SKM-1 treated with dmso at 0.1 percent for 144 hours (cell line): ENCODE data around the gene SLC43A3.
"Not testable (repeated sequence)": the region's sequence is repeated elsewhere in the genome, so short reads cannot be mapped to it uniquely, and the experiment has no call there.

Source experiments
- DNase-seq: peaks from one replicate; lab custom pipeline; 2025; ENCODE audit not compliant: unreplicated experiment; lab: John Stamatoyannopoulos, UW

SLC43A3 gene

DNA sequence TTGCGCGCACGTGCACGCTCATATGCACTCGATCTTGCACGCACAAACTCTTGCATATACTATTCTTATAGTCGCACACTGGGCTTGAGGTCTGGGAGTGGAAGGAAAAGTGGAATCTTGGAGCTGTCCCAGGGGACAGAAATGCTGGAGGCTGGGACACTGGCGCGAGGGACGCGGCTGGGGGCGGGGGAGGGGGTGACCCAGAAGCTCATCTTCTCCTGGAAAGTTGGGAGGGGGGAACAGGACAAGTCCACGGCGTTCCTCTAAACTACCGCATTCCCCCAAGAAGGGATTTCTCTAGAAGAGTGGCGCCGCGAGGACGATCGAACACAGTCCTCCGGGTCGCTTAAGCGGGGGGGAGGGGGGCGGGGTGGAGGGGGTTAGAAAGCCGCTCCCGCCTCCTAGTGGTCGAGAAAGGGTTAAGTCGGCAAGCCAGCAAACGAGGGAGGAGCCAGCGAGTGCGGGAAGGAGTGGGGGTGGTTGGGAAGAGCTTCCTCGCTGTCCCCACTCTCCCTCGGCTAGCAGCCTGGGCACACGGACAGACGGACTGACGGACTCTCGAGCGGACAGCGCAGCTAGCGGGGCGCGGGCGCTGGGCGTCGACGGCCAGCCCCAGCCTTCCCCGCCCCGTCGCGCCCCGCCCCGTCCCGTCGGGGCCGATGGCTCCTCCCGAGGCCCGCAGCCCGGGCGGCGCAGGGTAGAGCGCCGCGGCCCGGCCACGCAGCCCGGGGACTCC is 33.3 kb upstream of the SLC43A3 start, which contains the start of gene RTN4RL2:
RTN4RL2 (plus strand) TSS at position 507 of the 736 bp plus-strand sequence. CDS start 338 bp downstream, outside the sequence.
- peak; percentile 45 for DNase-seq

DNA sequence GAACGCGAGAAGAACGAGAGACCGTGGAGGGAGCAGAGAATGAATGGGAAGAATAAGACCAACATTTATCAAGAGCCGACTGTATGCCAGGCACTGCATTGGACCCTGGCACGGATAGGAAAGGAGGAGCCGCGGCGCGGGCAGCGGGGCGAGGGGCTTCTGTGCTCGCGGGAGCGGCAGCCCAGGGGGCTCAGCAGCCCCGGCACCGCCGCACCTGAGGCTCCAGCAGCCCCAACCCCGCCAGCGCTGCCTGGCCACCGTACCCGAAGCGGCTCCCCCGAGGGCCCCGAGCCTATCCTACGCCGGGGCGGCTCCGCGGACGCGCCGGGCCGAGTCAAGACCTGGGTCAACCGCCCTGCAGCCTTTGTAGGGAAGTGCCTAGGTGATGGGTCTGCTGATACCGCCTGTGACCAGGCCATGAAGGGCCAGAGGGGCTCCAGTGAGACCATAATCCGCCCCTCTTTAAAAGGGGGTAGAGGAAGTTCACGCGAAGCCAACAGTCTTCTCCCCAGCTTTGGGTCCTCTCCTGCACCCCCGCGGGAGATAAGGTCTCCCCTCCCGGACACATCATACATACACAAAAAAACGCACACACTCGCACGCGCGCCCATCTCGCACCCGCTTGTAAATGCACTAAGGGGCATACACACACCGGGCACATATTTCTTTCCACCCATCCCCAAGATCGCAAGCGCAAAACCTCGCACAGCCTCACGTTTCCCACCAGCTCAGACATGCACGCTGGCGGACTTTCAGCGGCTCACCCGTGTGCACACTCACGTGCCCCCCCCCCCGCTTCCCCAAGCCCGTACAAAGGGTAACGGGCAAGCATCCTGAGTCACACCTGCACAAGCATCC is 32.5 kb upstream of the SLC43A3 start:
- DNase-seq, result no peak

DNA sequence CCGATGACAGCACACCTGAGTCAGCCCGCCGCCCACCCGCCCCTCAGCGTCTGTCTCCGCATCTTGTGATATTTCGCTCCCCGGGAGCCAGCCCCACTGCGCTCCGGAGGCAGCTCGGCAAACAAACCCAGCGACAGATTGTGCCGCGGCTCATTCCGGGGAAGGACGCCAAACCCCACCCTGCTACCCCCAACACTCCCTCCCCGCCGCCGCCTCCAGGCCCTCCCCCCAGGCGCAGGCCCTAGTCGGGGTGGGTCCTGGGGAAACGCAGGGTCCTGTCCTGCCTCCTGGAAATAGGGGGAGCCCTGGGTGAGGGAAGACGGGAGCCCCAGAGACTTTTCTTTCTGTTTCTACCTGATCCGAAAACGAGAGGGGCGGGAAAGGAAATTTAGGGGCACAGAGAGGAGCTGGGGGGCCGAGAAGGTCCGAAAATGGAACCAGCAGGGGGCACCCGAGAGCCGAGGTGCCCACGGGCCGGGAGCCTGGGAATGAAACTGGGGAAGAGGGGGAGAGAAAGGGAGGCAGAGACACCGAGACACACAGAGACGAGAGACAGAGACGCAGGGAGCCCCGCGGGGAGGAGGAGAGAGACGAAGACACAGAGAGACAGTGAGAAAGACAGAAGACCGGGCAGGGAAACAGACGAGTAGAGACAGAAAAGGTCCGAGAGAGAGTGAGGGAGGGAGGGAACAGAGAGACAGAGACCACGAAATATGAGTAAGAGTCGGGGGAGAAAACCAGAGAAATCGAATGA is 31.7 kb upstream of the SLC43A3 start:
- peak; percentile 20 for DNase-seq

DNA sequence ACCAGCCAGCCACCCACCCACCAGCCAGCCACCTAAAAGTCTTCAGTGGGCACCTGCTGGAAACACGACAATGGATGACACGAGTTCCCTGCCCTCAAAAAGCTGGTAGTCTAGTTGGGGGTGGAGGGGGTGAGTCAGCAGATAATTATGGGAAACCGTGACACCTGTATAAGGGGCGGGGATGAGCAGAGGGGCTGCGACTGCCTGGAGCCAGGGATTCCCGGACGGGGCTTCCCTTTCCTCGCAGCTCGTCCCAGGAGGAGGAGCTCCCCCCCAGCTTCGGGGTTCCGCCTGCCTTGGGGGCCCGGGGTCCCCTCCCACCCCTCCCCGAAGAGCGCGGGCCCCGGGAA is 31.1 kb upstream of the SLC43A3 start:
- no peak for DNase-seq

DNA sequence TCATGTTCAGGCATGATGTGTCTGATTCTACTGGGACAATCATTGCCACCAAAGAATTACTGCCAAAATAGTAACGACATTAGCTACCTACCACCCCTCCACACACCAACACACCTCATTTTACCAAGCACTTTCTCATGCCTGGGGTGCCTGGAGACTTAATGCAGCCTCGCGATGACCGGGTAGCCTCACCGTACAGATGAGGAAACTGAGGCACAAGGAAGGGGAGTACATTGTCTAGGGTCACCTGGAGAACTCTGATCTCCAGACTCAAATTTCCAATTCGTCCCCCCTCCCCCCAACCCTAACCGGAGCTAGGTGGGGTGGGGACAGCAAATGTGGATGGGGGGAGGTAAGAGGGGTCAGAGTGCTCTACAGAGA is 30.7 kb upstream of the SLC43A3 start:
- DNase-seq, result no peak

DNA sequence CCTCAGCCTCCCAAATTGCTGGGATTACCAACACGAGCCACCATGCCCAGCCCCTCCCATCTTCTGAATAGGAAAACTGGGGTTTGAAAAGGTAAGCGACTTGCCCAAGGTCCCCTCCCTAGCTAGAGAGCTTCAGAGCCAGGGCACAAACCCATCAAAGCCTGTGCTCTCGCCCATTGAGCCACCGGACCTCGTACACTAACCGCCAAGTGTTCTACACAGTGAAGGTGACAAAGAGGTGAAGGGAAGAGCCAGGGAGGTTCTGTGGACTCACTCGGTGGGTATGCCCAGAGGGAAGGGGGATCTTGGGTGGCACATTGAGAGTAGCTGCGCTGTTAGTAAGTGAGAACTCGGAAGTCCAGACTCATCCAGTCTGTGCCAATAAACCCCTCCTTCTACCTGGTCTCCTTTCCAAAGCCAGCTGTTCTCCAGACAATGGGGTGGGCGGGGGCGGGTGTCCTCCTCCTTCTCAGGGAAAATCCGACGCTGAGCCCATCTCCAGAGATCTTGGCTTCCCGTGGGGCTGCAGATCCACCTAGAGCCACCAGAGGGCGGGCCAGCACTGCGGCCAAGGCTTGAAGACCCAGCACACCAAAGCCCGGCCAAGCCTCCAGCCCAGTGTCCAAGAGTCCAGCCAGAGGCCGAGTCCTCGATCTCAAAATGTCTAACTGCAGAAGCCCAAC is 30.2 kb upstream of the SLC43A3 start:
- peak; percentile 63 for DNase-seq

DNA sequence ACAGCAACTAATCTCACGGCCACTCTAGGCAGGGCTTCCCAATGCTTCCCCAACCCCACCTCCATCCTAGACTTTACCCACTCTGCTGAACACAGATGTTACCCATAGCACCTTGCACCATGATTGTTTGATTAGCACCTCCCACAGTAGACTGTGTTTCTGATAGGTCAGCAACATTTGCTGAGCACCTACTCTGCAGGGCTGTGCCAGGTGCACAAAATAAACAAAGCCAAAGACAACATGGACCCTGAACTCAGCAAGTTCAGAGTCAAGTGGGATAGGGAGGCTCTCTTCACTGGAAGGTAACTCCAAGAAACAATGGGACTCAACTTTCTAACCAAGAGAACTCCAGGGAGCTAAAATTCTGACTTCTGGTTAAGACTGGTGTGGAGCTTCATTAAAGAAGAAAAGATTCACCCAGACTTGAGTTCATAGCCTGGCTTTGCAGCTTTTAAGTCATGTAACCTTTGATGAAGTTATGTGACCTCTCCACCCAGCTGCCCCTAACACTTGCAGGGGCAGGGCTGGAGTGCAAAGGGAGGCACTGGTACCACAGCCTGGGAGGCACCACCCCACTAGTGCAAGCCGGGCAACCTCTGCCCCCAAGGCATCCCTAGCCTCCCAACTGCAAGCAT is 26.7 kb upstream of the SLC43A3 start:
- DNase-seq, result no peak

DNA sequence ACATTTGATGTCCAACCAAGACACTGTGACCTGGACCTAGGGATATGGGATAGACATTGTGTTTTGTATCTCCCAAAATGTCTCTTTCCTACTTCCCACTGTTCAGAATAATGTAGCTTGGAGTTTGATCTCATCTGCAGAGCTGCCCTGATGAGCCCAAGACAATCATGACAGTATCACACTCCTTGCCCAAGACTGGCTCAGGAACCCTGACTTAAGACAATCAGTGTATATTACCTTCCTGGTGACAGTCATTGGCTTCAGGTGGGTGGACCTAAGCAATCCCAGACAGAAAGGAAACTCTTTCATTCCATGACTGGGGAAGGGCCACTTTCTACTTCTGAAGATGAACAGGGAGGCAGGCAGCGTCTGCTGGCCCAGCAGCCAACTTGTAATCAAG is 19.1 kb upstream of the SLC43A3 start:
- DNase-seq, result no peak

DNA sequence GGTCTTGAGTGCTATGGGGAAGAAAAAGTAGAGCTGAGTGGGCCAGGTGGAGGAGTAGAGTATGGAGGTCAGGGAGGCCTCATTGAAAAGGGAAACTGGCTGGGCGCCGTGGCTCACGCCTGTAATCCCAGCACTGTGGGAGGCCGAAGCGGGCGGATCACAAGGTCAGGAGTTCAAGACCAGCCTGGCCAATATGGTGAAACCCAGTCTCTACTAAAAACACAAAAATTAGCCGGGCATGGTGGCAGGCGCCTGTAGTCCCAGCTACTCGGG is 18.1 kb upstream of the SLC43A3 start:
- DNase-seq, result not testable (repeated sequence)

DNA sequence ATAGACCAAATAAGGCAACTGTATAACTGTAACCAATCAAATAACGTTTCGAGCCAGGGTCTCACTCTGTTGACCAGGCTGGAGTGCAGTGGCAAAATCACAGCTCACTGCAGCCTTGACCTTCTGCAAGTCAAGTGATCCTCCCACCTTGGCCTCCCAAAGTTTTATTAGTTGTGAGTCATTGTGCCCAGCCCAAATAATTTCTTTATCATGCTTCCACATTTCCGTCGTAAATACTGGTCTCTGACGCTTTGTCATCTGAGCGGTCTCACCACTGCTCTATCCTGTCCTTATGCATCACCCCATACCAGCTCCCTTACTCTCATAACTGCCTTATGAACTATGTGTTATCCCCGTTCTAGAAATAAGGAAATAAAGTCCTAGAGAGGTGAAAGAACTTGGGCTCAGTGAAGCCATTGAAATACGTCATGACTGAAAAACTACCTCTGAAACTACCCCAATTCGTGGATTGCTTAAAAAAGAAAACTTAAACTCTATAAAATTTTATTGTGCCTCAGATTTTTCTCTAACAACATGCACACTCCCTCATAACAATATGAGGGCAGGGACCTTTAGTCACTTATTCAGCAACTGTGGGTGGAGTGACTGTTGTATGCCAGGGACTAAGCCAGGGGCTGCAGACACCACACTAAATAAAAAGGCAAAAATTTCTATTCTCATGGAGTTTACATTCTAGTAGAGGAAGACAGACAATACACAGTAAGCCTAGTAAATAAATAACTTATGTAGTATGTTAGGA is 17.6 kb upstream of the SLC43A3 start:
- DNase-seq, result no peak

DNA sequence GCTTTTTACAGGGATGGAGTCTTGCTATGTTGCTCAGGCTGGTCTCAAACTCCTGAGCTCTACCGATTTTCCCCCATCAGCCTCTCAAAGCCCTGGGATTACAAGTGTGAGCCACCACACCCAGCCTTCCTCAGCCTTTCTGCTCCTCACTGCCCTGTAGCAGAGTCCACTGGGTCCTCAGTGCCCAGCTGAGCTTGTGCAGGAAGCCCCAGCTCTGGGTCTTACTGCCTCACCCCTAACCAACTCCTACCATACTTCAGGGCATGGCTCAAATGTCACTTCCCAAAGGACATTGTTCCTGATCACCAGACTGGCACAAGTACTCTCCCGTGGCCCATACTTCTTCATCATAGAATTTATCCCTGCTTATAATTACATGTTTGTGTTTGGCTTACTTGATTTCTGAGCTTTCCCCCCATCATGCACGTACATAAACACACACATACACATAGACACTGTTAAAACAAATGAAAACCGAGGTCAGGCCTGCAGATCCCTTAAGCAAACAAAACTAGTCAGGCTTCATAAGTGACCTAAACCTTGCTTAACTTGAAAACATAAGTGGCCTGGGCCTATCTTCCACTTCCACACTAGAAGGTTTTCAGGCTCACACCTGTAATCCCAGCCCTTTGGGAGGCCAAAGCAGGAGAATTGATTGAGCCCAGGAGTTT is 14.0 kb upstream of the SLC43A3 start:
- no peak for DNase-seq

DNA sequence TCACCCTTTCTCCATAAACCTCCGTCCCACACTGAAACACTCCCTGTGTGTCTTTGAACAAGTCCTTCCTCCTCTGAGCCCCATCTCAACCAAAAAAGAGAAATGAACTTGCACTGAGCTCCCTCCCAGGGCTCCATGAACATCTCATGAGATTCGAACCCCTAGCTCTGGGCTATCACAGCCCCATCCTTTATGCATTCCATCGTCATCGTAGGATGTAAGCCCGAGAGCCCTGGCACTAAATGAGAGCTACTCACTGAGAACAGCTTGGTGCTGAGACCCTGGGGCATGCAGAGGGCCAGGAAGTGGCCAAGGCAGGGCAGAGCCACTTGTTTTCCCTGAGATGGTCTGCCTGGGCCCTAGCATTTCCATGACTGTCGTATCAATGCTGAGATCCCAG is 12.9 kb upstream of the SLC43A3 start:
- no peak for DNase-seq

DNA sequence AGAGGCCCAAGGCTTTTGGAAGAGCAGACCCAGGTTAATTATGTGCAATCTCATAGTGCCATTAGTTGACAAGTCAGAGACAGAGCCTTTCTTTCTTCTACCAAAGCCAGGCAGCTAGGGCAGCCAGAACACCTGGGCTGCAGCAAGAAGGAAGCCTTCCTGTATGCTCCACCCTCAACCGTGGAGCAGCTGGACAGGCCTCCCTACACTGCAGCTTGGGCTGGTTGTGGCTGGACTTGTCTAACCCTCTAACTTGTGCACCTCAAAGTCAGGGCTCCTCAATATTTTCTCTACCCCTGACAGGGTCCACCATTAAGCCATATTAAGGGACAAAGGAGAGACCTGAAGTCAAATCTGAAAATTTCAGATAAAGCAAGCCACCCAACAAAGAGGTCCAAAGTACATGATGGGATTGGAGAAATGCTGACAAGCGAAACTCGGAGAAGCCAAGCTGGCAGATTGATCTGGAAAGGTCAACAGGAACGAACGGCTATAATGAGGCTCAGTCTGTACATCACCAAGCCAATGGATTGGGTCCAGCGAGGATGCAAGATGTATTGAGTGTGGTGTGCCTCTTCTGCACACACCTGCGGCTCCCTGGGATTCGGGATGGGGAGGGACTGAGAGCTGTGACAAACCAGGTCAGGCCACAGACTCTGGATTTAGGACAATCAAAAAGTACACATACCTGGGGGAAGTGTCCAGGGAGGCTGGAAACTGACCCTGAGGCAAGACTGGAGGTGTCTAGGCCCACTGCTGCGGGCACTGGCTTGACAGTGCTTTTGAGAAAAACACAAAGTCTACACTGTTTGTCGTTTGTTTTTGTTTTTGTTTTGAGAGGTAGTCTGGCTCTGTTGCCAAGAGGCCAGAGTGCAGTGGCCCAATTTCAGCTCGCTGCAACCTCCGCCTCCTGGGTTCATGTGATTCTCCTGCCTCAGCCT is 11.7 kb upstream of the SLC43A3 start:
- no peak for DNase-seq

DNA sequence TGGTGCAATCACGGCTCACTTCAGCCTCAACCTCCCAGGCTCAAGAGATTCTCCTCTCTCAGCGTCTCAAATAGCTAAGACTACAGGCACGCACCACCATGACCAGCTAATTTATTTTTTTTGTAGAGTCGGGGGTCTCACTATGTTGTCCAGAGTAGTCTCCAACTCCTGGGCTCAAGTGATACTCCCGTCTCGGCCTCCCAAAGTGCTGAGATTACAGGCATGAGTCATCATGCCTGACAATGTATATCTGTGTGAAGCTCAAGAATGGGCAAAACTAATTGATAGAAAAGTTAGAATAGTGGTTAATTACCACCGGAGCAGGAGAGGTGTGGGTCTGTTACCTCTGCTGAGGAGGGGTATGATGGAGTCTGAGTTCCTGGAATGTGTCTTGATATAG is 9.1 kb upstream of the SLC43A3 start:
- no peak for DNase-seq

DNA sequence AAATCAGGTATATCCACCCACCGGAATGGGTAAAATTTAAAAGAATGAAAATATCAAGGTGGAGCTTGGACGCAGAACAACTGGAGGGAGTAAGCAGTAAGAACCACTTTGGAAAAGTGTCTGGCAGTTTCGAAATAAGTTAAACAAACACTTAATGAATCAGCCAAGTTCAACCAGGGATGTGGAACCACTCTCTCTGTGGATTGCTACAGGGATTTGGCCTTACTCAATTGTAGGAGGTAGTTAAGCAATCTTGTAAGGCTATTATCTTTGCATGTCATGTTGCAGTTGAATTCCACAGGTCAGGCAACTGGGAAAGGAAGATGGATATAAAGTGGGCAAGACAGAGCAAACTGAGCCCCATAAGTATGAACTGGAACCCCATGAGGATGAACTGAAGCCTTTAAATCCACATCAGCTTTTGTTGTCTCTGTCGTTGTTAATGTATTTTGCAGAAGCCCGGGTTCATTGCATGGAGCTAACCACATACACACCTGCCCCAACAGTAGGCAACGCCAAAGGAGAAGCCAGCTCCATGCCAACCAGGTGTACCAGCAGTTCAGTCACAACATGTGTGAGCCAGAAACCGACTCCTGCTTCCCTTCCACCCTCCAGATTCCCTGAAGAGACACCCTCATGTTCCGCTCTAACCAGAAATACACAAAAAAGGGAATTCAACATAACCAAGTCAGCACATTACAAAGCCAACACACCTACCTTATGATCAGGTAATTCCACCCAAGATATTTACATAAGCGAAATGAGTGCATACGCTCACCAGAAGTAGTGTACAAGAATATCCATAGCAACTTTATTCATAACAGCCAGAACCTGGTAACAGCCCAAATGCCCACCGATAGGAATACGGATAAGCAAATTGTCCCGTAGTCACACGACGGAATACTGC is 8.0 kb upstream of the SLC43A3 start:
- DNase-seq, result peak; percentile 87

DNA sequence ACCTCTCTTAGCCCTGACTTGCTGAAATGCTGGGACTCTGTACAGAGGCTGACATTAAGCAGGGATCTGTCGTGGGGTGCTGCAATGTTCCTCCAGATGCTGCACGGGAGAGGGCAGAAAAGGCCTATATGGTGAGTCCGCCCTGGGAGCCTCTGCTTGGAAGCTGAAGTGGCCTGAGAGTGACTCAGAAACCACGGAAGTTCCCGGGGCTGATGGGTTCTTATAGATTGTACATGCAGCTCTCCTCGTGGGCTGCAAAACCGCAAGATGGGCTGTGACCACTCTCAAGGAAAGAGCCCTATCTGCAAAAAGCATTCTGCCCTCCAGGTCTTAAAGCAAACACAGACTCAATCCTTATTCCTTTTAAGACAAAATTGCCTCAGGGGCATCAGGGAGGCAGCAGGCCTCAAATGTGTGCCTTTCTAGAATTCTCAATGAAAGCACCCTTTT is 5.8 kb upstream of the SLC43A3 start:
- DNase-seq, result peak; percentile 32

DNA sequence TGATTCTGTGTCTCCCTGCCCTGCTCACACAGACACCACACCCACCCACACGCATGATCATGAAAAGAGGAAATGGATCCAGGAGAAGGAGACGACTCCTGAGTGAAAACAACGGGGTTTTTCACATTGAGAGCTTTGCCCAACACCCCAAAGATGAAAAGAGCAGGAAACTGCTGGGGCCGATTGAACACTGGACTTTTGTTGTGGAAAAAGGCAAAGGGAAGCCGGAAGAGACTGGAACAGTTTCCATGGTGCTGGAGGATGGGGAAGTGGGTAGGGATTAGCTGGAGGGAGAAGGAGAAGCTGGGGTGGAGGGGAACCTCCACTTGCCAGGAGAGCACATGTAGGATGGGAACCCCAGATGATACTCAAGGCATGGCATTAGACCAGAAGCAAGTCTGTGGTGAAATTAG is 5.2 kb upstream of the SLC43A3 start:
- DNase-seq, result no peak
